HG02885 (cell line): ENCODE results near the gene RTL10.

Source experiments
- ATAC-seq: cut with Tn5 transposase; IDR thresholded peaks from one replicate; pipeline ENCODE4 v1.9.1; 2021; ENCODE audit warnings: mild to moderate bottlenecking; ENCODE audit not compliant: unreplicated experiment, poor library complexity

Gene RTL10

GRCh38 chr22:19815823-19816290 lies 38.8 kb downstream of the RTL10 start:
- no peak for ATAC-seq

- no peak for ATAC-seq
Observed at GRCh38 chr22:19815093-19815822, 39.4 kb downstream of the RTL10 start.

- no peak for ATAC-seq
Observed at GRCh38 chr22:19814428-19814827, 40.2 kb downstream of the RTL10 start.

- no peak for ATAC-seq
Observed at GRCh38 chr22:19812910-19813309, 41.8 kb downstream of the RTL10 start.

GRCh38 chr22:19811811-19812771 lies 42.6 kb downstream of the RTL10 start:
- no peak for ATAC-seq

GRCh38 chr22:19811211-19811621 lies 43.5 kb downstream of the RTL10 start:
- ATAC-seq, result no peak

- ATAC-seq, result no peak
Observed at GRCh38 chr22:19810381-19811201, 44.1 kb downstream of the RTL10 start.

GRCh38 chr22:19809741-19810140 lies 44.9 kb downstream of the RTL10 start:
- ATAC-seq, result no peak

GRCh38 chr22:19808873-19809478 lies 45.7 kb downstream of the RTL10 start:
- ATAC-seq, result no peak

- ATAC-seq, result no peak
Observed at GRCh38 chr22:19807914-19808872, 46.5 kb downstream of the RTL10 start.

- ATAC-seq, result no peak
Observed at GRCh38 chr22:19807161-19807913, 47.3 kb downstream of the RTL10 start.

GRCh38 chr22:19806213-19807160 lies 48.2 kb downstream of the RTL10 start:
- no peak for ATAC-seq

GRCh38 chr22:19805821-19806212 lies 48.9 kb downstream of the RTL10 start:
- no peak for ATAC-seq
